ENCODE measurements around the gene GATAD2B.

GATAD2B gene

DNA sequence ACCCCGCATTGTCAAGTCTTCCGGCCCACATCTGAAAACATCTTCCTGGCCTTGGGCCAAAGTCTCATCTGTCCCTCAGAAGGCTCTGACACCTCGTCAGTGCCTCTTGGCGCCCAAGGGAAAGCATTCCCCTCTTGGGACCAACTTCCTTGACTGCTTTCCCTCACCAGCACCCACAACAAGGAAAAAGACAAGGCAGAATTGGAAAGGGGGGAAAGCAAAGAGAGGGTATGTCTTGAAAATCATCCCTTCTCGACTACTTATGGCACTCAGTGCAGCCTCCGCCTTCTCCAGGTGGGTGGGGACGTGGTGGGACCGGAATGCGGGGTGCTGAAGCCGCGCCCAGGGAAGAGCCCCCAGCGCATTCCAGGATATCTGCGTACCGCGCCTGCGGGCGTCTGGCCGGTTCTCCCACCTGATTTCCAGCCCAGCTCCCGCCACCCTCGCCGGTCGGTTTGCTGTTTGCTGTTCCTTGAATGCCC lies 41.1 kb upstream of the GATAD2B start:
- no peak for DNase-seq (ENCODE audit: extremely low read depth, low read depth)
- TF ChIP-seq, protein P1, sequence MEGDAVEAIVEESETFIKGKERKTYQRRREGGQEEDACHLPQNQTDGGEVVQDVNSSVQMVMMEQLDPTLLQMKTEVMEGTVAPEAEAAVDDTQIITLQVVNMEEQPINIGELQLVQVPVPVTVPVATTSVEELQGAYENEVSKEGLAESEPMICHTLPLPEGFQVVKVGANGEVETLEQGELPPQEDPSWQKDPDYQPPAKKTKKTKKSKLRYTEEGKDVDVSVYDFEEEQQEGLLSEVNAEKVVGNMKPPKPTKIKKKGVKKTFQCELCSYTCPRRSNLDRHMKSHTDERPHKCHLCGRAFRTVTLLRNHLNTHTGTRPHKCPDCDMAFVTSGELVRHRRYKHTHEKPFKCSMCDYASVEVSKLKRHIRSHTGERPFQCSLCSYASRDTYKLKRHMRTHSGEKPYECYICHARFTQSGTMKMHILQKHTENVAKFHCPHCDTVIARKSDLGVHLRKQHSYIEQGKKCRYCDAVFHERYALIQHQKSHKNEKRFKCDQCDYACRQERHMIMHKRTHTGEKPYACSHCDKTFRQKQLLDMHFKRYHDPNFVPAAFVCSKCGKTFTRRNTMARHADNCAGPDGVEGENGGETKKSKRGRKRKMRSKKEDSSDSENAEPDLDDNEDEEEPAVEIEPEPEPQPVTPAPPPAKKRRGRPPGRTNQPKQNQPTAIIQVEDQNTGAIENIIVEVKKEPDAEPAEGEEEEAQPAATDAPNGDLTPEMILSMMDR (IDR thresholded peaks at IDR 0.05; ENCODE audit: low read depth, low read length): no peak

DNA sequence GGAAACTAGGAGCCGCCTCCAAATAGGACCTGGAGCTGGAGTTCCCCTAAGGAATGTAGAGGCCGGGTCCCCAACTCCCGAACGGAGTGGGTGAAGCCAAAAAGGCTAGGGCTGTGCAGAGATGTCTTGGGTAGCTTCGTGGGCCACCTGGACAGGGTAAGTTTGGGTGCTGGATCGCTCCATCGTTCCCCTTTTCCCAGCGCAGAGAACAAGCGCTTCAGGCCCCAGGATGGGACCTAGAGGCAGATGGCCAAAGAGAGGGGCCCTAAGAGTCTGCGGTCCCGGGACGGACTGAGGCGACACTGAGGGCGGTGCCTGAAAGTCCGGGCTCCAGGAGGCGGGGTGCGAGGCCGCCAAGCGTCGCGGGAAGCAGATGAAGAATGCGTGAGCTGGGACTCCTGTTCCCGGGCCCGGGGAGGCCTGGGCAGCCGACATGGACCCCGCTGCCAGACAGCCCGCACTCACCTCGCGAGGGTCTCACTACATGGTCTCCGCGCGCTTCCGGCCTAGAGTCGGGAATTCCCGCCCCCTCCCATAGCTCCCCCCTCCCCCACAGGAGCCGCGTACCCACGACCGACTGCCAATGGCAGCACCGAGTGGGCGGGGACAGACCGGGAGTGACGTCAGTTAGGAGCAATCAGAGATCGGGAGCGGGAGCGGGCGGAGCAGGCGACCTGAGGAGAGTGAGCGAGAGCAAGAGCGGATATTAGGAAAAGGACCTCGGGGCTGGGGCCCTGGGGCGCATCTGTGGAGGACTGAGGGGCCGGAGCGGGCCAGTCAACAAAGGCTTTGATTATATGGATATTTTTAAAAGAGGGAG lies 40.5 kb upstream of the GATAD2B start, which contains the start of gene SLC39A1:
SLC39A1 (minus strand) TSS at position 508 of the 820 bp plus-strand sequence. CDS start 822 bp downstream, outside the sequence.
- DNase-seq (ENCODE audit: extremely low read depth, low read depth): peak; percentile 89
- TF ChIP-seq, protein P1 (IDR thresholded peaks at IDR 0.05; ENCODE audit: low read depth, low read length): no peak

DNA sequence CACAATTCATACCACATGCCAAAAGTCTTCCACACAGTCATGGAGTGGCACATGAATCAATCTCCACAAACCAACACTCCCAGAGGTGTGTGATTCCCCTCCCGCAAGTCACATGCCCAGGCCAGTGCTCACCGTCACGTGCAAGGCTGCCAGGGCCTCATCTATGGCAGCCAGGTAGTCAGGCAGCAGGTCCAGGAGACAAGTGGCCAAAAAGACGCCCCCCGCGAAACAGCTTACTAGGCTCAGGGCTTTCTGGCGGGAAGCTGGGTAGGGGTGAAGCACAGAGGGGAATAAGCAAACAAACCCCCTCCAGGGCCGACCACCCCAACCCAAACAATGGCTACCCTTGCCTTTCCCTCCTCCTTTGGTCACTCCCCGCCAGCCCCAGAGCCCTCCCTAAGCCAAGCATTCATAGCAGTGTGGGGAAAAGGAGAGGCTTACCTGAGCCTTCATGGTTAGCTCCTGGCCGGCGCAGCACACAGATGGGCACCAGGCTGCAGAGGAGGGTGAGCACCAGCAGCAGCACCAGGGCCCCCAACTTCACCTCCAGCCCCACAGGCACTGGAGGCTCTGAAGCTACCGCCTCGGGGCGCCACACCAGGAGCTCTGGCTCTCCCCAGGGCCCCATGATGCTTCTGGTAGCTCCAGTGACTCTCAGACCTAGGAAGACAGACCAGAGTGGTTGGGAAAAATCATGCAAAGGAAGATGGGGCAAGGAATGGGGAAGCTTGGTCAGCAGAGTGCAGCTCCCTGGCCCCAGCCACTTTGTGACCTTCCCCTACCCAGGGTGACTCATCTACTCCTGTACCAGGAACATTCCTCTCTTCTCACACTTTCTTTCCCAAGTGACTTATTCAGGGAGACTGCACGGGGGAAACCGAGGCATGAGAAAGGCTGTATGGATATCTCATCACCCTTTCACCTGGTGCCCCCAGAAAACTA lies 39.6 kb upstream of the GATAD2B start:
- DNase-seq (ENCODE audit: extremely low read depth, low read depth): no peak
- TF ChIP-seq, protein P1 (IDR thresholded peaks at IDR 0.05; ENCODE audit: low read depth, low read length): no peak

DNA sequence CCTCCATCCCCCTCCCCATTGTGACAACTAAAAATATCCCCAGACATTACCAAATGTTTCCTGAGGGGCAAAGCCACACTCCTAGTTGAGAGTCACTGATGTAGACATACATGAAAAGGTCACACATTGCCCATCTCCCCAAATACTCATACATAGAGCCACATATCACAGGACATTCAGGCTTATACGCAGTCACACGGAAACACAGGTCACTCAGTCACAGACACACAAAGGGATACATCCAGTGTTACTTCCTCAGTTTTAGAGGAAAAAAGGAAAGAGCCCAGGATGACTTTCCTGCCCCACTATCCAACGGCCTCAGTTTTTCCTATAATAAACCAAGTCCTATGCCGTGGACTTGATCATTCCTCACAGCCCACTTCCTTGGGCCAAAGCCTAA lies 38.6 kb upstream of the GATAD2B start:
- TF ChIP-seq, protein P1 (IDR thresholded peaks at IDR 0.05; ENCODE audit: low read depth, low read length): no peak
- DNase-seq (ENCODE audit: extremely low read depth, low read depth): no peak

DNA sequence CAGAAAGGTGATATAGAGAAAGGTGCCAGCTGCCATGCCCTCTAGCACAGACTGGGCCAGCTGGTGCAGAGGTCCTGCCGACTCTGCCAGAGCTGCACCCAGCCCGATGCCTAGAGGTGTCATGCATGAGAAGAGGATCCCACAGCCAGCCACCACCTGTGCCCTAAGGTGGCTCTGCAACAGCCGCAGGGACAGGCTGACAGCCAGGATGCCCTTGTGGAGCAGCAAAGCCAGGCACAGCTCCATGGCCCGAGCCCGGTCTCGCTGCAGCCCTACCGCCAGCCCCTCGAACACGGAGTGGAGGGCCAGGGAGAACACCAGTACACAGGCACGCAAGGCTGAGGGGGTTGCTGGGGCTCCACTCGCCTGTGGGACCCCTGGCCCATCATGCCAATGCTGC lies 37.4 kb upstream of the GATAD2B start:
- no peak for DNase-seq (ENCODE audit: extremely low read depth, low read depth)
- TF ChIP-seq, protein P1 (IDR thresholded peaks at IDR 0.05; ENCODE audit: low read depth, low read length): no peak

DNA sequence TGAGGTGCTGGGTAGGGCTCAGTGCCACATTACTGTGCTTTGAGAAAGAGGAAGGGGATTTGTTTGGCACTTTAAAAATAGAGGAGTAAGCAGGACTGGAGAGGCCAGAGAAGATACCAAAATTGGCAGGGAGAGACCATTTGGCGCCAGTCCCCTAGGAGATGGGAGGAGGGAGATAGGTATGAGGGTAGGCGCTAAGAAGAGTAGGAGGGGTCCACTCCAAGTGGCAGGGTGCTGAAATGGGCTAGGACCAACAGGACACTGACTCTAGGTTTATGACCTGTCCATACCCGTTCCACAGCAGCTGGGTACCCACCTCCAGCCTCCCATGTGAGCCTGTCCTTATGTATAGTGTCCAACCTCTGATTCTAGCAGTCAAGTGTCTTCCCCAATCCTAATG lies 36.7 kb upstream of the GATAD2B start:
- no peak for DNase-seq (ENCODE audit: extremely low read depth, low read depth)
- TF ChIP-seq, protein P1 (IDR thresholded peaks at IDR 0.05; ENCODE audit: low read depth, low read length): no peak

DNA sequence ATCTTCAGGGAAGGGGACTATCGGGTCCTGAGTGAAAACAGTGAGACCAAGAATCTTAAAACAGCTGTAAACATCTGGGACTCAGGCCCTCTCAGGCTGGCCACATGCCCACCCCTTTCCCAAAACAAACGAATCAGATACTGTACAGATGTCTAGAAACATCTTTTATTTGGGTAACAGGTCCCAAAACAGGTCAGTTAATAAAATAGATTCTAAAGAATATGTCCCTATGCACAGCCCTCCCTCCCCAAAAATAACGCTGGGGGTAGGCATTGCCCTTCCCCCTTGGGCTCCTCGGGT lies 36.1 kb upstream of the GATAD2B start:
- no peak for DNase-seq (ENCODE audit: extremely low read depth, low read depth)
- TF ChIP-seq, protein P1 (IDR thresholded peaks at IDR 0.05; ENCODE audit: low read depth, low read length): no peak
